Osteoblast (primary cell): ENCODE data around the gene CPNE7. TPM values are rescaled to one million over a fixed set of nuclear protein-coding genes. Genes with fewer than 3 reads are reported as not detected.

Source experiments
- DNase-seq: peaks from one replicate; pipeline ENCODE4 v3.0.0; 2011; ENCODE audit warnings: low spot score, mixed read lengths; ENCODE audit not compliant: insufficient read length; ENCODE audit errors: missing footprints
- H2AFZ ChIP-seq: 2 replicates; pipeline ENCODE4 v1.6.0; 2011; ENCODE audit warnings: mild to moderate bottlenecking, low read length
- H3K27ac ChIP-seq: 2 replicates; pipeline ENCODE4 v1.5.1; 2011; ENCODE audit warnings: mild to moderate bottlenecking, low read depth, low read length, moderate library complexity
- H3K27me3 ChIP-seq: 2 replicates; pipeline ENCODE4 v1.6.0; 2012; ENCODE audit warnings: mild to moderate bottlenecking, control low read depth, inconsistent platforms, low read length, moderate library complexity; ENCODE audit not compliant: insufficient read depth
- H3K36me3 ChIP-seq: 2 replicates; pipeline ENCODE4 v1.5.1; 2011; ENCODE audit warnings: mild to moderate bottlenecking, low read length, control low read depth, moderate library complexity; ENCODE audit not compliant: insufficient read depth
- H3K4me1 ChIP-seq: 2 replicates; pipeline ENCODE4 v1.5.1; 2011; ENCODE audit warnings: mild to moderate bottlenecking, low read length, control low read depth, moderate library complexity; ENCODE audit not compliant: insufficient read depth
- H3K4me2 ChIP-seq: 2 replicates; pipeline ENCODE4 v1.6.0; 2011; ENCODE audit warnings: mild to moderate bottlenecking, low read length; ENCODE audit not compliant: insufficient read depth
- H3K4me3 ChIP-seq: fragments of 200-600 bp; sonication (generic); 3 replicates; pipeline ENCODE4 v1.5.1; 2012; ENCODE audit warnings: mild to moderate bottlenecking, low read length, inconsistent platforms; ENCODE audit not compliant: insufficient read depth
- H3K79me2 ChIP-seq: 2 replicates; pipeline ENCODE4 v1.6.0; 2012; ENCODE audit warnings: mild to moderate bottlenecking, low read length, control low read depth, inconsistent platforms; ENCODE audit not compliant: insufficient read depth
- H3K9me3 ChIP-seq: 2 replicates; pipeline ENCODE4 v1.5.1; 2011; ENCODE audit warnings: low read depth, low read length, control low read depth
- H4K20me1 ChIP-seq: 2 replicates; pipeline ENCODE4 v1.6.0; 2012; ENCODE audit warnings: mild to moderate bottlenecking, low read length, control low read depth; ENCODE audit not compliant: insufficient read depth
- total RNA-seq: library from RNA; depleted of rRNA; stranded (reverse); fragments of >200 nt; gene quantifications from 2 replicates; pipeline ENCODE4 v1.2.3, GENCODE V29; 2012
- TF ChIP-seq, protein P1 (sequence below): IDR thresholded peaks from 2 replicates; pipeline ENCODE4 v1.5.1; 2011; ENCODE audit warnings: mild to moderate bottlenecking, low read depth, low read length, moderate library complexity; ENCODE audit errors: extremely low read depth

Gene CPNE7
- total RNA-seq, 1 donor: 7.2 TPM

DNA sequence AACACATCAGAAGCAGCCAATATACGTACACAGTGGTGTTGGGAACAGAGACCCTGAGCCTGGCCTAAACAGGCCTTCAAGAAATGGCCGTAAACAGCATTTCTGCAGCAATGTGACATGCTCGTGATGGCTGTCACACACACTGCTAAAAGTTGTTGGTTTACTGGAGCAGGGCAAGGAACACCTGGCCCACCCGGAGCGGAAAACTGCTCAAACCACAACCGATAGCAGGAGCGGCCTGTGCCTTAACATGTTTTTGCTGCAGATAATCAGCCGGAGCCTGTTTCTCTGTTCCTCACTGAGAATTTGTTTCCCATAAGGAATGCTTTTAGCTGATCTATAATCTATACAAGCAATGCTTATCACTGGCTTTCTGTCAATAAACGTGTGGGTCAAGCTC lies 31.9 kb downstream of the CPNE7 start:
- no peak overlapping the region for H2AFZ ChIP-seq
- H3K79me2 ChIP-seq: no peaks in the 10 kb centered on the region
- no peak for DNase-seq
- H3K27me3 ChIP-seq: no peaks in the 10 kb centered on the region
- no peaks in the 10 kb centered on the region for H4K20me1 ChIP-seq
- no peak overlapping the region for H3K27ac ChIP-seq
- H3K9me3 ChIP-seq: no peaks in the 10 kb centered on the region
- H3K36me3 ChIP-seq: no peaks in the 10 kb centered on the region
- no peak overlapping the region for H3K4me3 ChIP-seq
- H3K4me2 ChIP-seq: no peak overlapping the region
- TF ChIP-seq, protein P1, sequence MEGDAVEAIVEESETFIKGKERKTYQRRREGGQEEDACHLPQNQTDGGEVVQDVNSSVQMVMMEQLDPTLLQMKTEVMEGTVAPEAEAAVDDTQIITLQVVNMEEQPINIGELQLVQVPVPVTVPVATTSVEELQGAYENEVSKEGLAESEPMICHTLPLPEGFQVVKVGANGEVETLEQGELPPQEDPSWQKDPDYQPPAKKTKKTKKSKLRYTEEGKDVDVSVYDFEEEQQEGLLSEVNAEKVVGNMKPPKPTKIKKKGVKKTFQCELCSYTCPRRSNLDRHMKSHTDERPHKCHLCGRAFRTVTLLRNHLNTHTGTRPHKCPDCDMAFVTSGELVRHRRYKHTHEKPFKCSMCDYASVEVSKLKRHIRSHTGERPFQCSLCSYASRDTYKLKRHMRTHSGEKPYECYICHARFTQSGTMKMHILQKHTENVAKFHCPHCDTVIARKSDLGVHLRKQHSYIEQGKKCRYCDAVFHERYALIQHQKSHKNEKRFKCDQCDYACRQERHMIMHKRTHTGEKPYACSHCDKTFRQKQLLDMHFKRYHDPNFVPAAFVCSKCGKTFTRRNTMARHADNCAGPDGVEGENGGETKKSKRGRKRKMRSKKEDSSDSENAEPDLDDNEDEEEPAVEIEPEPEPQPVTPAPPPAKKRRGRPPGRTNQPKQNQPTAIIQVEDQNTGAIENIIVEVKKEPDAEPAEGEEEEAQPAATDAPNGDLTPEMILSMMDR: no peak
- H3K4me1 ChIP-seq: peaks cover 10% of the 10 kb centered on the region

GRCh38 chr16:89607937-89608740 lies 32.6 kb downstream of the CPNE7 start:
- TF ChIP-seq, protein P1: no peak
- Histone ChIP-seq H3K79me2 (no peaks in the 10 kb centered on the region), H3K36me3 (no peaks in the 10 kb centered on the region), H3K4me2 (no peak overlapping the region), H3K27me3 (no peaks in the 10 kb centered on the region), H4K20me1 (no peaks in the 10 kb centered on the region), H3K9me3 (no peaks in the 10 kb centered on the region), H2AFZ (no peak overlapping the region), H3K4me1 (peaks cover 4% of the 10 kb centered on the region), H3K4me3 (no peak overlapping the region), H3K27ac (no peak overlapping the region)
- no peak for DNase-seq

DNA sequence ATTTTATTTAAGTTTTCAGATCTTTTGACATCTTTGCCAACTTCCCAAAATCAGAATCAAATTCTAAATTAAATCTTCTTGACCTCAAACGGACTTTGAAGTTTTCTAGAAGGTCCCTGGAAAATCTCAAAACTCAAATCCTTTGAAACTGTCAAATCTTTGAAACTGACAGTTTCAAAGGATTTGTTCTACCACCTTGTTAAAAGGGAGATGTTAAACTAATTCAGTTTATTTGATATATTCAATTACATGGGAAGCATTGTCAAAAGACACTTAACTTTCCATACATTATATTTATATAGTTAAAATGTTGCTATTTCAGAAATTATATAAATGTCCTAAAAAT lies 34.5 kb downstream of the CPNE7 start:
- no peak overlapping the region for H3K4me2 ChIP-seq

More for the DNA sequence above, 34.5 kb downstream of the CPNE7 start:
- Histone ChIP-seq H3K4me3 (no peak overlapping the region), H3K36me3 (no peaks in the 10 kb centered on the region), H3K27ac (no peak overlapping the region), H2AFZ (no peak overlapping the region), H4K20me1 (no peaks in the 10 kb centered on the region), H3K9me3 (no peaks in the 10 kb centered on the region), H3K79me2 (no peaks in the 10 kb centered on the region), H3K27me3 (no peaks in the 10 kb centered on the region), H3K4me1 (peaks cover 3% of the 10 kb centered on the region)
- TF ChIP-seq, protein P1: no peak
- no peak for DNase-seq
